ENCODE data around the gene CNOT2.

The CNOT2 gene

GRCh38 chr12:70244409-70244808 is 1.2 kb downstream of the CNOT2 start:
- DNase-seq (no peak), ATAC-seq (no peak)
- Mint-ChIP-seq H3K4me3 (peak overlapping the region; percentile 99), H3K27ac (peak overlapping the region; percentile 98), H3K36me3 (ENCODE audit: low read depth) (peaks cover 53% of the 10 kb centered on the region), H3K4me1 (peaks cover 76% of the 10 kb centered on the region), H3K27me3 (peaks cover 2% of the 10 kb centered on the region), H3K9me3 (no peaks in the 10 kb centered on the region)

- peaks cover 2% of the 10 kb centered on the region for H3K27me3 Mint-ChIP-seq
- peak overlapping the region; percentile 99 for H3K4me3 Mint-ChIP-seq
- H3K27ac Mint-ChIP-seq, result no peak overlapping the region
- no peak for DNase-seq
- H3K9me3 Mint-ChIP-seq, result no peaks in the 10 kb centered on the region
- peaks cover 82% of the 10 kb centered on the region for H3K4me1 Mint-ChIP-seq
- peaks cover 45% of the 10 kb centered on the region for H3K36me3 Mint-ChIP-seq (ENCODE audit: low read depth)
- ATAC-seq, result no peak
These were observed 2.2 kb downstream of the CNOT2 start for GRCh38 chr12:70245458-70245857.

GRCh38 chr12:70246580-70246979 is 3.3 kb downstream of the CNOT2 start:
- DNase-seq (no peak), ATAC-seq (no peak)
- H3K27me3 Mint-ChIP-seq, result peaks cover 2% of the 10 kb centered on the region
- H3K36me3 Mint-ChIP-seq (ENCODE audit: low read depth), result peaks cover 40% of the 10 kb centered on the region
- H3K9me3 Mint-ChIP-seq, result no peaks in the 10 kb centered on the region
- H3K27ac Mint-ChIP-seq, result peak overlapping the region; percentile 42
- peak overlapping the region; percentile 57 for H3K4me3 Mint-ChIP-seq
- peaks cover 83% of the 10 kb centered on the region for H3K4me1 Mint-ChIP-seq

- Mint-ChIP-seq H3K36me3 (ENCODE audit: low read depth) (peaks cover 33% of the 10 kb centered on the region), H3K9me3 (no peaks in the 10 kb centered on the region), H3K27ac (no peak overlapping the region), H3K4me3 (no peak overlapping the region), H3K27me3 (peaks cover under 1% of the 10 kb centered on the region), H3K4me1 (peaks cover 78% of the 10 kb centered on the region)
- DNase-seq (no peak), ATAC-seq (no peak)
These were observed 4.5 kb downstream of the CNOT2 start for GRCh38 chr12:70247653-70248199.

- Mint-ChIP-seq H3K27me3 (no peaks in the 10 kb centered on the region), H3K9me3 (no peaks in the 10 kb centered on the region), H3K4me3 (no peak overlapping the region), H3K36me3 (ENCODE audit: low read depth) (peaks cover 33% of the 10 kb centered on the region), H3K4me1 (peaks cover 88% of the 10 kb centered on the region), H3K27ac (no peak overlapping the region)
- ATAC-seq (no peak), DNase-seq (no peak)
These were observed 5.6 kb downstream of the CNOT2 start for GRCh38 chr12:70248876-70249275.

GRCh38 chr12:70249903-70250302 is 6.7 kb downstream of the CNOT2 start:
- no peak overlapping the region for H3K4me3 Mint-ChIP-seq

GRCh38 chr12:70251226-70251625 is 8.0 kb downstream of the CNOT2 start:
- peaks cover 23% of the 10 kb centered on the region for H3K36me3 Mint-ChIP-seq (ENCODE audit: low read depth)
- peaks cover 89% of the 10 kb centered on the region for H3K4me1 Mint-ChIP-seq
- no peaks in the 10 kb centered on the region for H3K27me3 Mint-ChIP-seq
- no peak overlapping the region for H3K4me3 Mint-ChIP-seq
- ATAC-seq, result no peak
- DNase-seq, result no peak
- peak overlapping the region; percentile 28 for H3K27ac Mint-ChIP-seq
- H3K9me3 Mint-ChIP-seq, result no peaks in the 10 kb centered on the region

More at GRCh38 chr12:70249903-70250302, 6.7 kb downstream of the CNOT2 start:
- peaks cover 88% of the 10 kb centered on the region for H3K4me1 Mint-ChIP-seq
- no peaks in the 10 kb centered on the region for H3K9me3 Mint-ChIP-seq
- ATAC-seq, result no peak
- H3K36me3 Mint-ChIP-seq (ENCODE audit: low read depth), result peaks cover 25% of the 10 kb centered on the region
- no peak overlapping the region for H3K27ac Mint-ChIP-seq
- no peaks in the 10 kb centered on the region for H3K27me3 Mint-ChIP-seq
- no peak for DNase-seq

GRCh38 chr12:70251661-70252060 is 8.4 kb downstream of the CNOT2 start:
- no peak for ATAC-seq
- Mint-ChIP-seq H3K4me1 (peaks cover 89% of the 10 kb centered on the region), H3K36me3 (ENCODE audit: low read depth) (peaks cover 21% of the 10 kb centered on the region), H3K9me3 (no peaks in the 10 kb centered on the region), H3K27ac (peak overlapping the region; percentile 12), H3K27me3 (no peaks in the 10 kb centered on the region), H3K4me3 (no peak overlapping the region)
- DNase-seq, result no peak

- H3K4me1 Mint-ChIP-seq, result peaks cover 84% of the 10 kb centered on the region
- ATAC-seq, result no peak
These were observed 9.6 kb downstream of the CNOT2 start for GRCh38 chr12:70252832-70253231.

GRCh38 chr12:70254225-70254624 is 11.0 kb downstream of the CNOT2 start:
- Mint-ChIP-seq H3K4me3 (no peak overlapping the region), H3K36me3 (ENCODE audit: low read depth) (peaks cover 11% of the 10 kb centered on the region), H3K27me3 (no peaks in the 10 kb centered on the region), H3K4me1 (peaks cover 80% of the 10 kb centered on the region), H3K9me3 (no peaks in the 10 kb centered on the region), H3K27ac (peak overlapping the region; percentile 31)
- DNase-seq, result no peak
- no peak for ATAC-seq

More at GRCh38 chr12:70252832-70253231, 9.6 kb downstream of the CNOT2 start:
- no peak overlapping the region for H3K4me3 Mint-ChIP-seq
- H3K27ac Mint-ChIP-seq, result no peak overlapping the region
- H3K9me3 Mint-ChIP-seq, result no peaks in the 10 kb centered on the region
- H3K27me3 Mint-ChIP-seq, result no peaks in the 10 kb centered on the region
- H3K36me3 Mint-ChIP-seq (ENCODE audit: low read depth), result peaks cover 17% of the 10 kb centered on the region
- DNase-seq, result no peak

- no peak for ATAC-seq
- Mint-ChIP-seq H3K27ac (peak overlapping the region; percentile 7), H3K4me1 (peaks cover 80% of the 10 kb centered on the region)
These were observed 11.6 kb downstream of the CNOT2 start for GRCh38 chr12:70254846-70255245.

GRCh38 chr12:70255311-70255710 is 12.1 kb downstream of the CNOT2 start:
- H3K27me3 Mint-ChIP-seq, result no peaks in the 10 kb centered on the region
- ATAC-seq (no peak), DNase-seq (no peak)
- H3K4me3 Mint-ChIP-seq, result no peak overlapping the region
- H3K9me3 Mint-ChIP-seq, result no peaks in the 10 kb centered on the region
- H3K36me3 Mint-ChIP-seq (ENCODE audit: low read depth), result peaks cover 11% of the 10 kb centered on the region
- H3K27ac Mint-ChIP-seq, result peak overlapping the region; percentile 7
- H3K4me1 Mint-ChIP-seq, result peaks cover 77% of the 10 kb centered on the region

More at GRCh38 chr12:70254846-70255245, 11.6 kb downstream of the CNOT2 start:
- H3K36me3 Mint-ChIP-seq (ENCODE audit: low read depth), result peaks cover 11% of the 10 kb centered on the region
- no peak overlapping the region for H3K4me3 Mint-ChIP-seq
- DNase-seq, result no peak
- H3K9me3 Mint-ChIP-seq, result no peaks in the 10 kb centered on the region
- no peaks in the 10 kb centered on the region for H3K27me3 Mint-ChIP-seq

- H3K36me3 Mint-ChIP-seq (ENCODE audit: low read depth), result peaks cover 29% of the 10 kb centered on the region
- H3K27me3 Mint-ChIP-seq, result no peaks in the 10 kb centered on the region
- peaks cover 4% of the 10 kb centered on the region for H3K9me3 Mint-ChIP-seq
- DNase-seq (no peak), ATAC-seq (no peak)
- H3K4me1 Mint-ChIP-seq, result peaks cover 73% of the 10 kb centered on the region
- H3K27ac Mint-ChIP-seq, result peak overlapping the region; percentile 23
- no peak overlapping the region for H3K4me3 Mint-ChIP-seq
These were observed 15.6 kb downstream of the CNOT2 start for GRCh38 chr12:70258605-70259403.

GRCh38 chr12:70260646-70261045 is 17.4 kb downstream of the CNOT2 start:
- Mint-ChIP-seq H3K4me3 (no peak overlapping the region), H3K9me3 (peaks cover 4% of the 10 kb centered on the region), H3K27me3 (no peaks in the 10 kb centered on the region), H3K27ac (peak overlapping the region; percentile 41), H3K36me3 (ENCODE audit: low read depth) (peaks cover 27% of the 10 kb centered on the region), H3K4me1 (peaks cover 74% of the 10 kb centered on the region)
- DNase-seq, result no peak
- ATAC-seq, result no peak

Measured in activated naive CD8-positive, alpha-beta T cell treated with anti-CD3 and anti-CD28 coated beads, Interleukin-2, amount 50 U/mL, for 24 hours (primary cell).